B cell (primary cell): ENCODE data around the gene NAIF1. TPM values are rescaled to one million over a fixed set of nuclear protein-coding genes. Genes with fewer than 3 reads are reported as not detected.

Experiments
- ATAC-seq: fragments of 200-7000 bp; cut with Tn5 transposase; one replicate; pipeline ENCODE4 v1.10.0; 2021; ENCODE audit warnings: low read depth, mild to moderate bottlenecking, moderate number of reproducible peaks, moderate library complexity
- CTCF ChIA-PET: fragments of 350-600 bp; sonication (Branson Sonifier 250); formaldehyde crosslinking; loops from one replicate; lab custom pipeline; 2021; ENCODE audit warnings: antibody characterized with exemption, inconsistent platforms; lab: Charles Lee
- POLR2A ChIA-PET: fragments of 350-600 bp; sonication (Branson Sonifier 250); formaldehyde crosslinking; loops from one replicate; lab custom pipeline; 2021; ENCODE audit warnings: antibody characterized with exemption; lab: Charles Lee
- DNase-seq: peaks from one replicate; pipeline ENCODE4 v3.0.0; 2013
- H2AFZ ChIP-seq: 2 replicates; pipeline ENCODE4 v1.6.1; 2012; ENCODE audit warnings: mild to moderate bottlenecking, low read depth, low read length; ENCODE audit not compliant: insufficient read depth, poor library complexity, severe bottlenecking
- H3K27ac ChIP-seq, 2 donors: 1 replicate in 1 of 2; 2 replicates in 1 of 2; pipeline ENCODE4 v1.5.1; 2012 to 2013; ENCODE audit warnings: low read length in 2 of 2, mild to moderate bottlenecking in 2 of 2, moderate library complexity in 1 of 2
- H3K27me3 ChIP-seq, 4 experiments: fragments of 200-600 bp in 1 of 4; sonication (generic) in 1 of 4; replicated peaks in 1 of 4; 1 replicate in 2 of 4; 2 replicates in 2 of 4; pipeline versions ENCODE4 v1.6.1 to v1.7.0; 2013 to 2016; ENCODE audit warnings: low read length in 3 of 4, mild to moderate bottlenecking in 2 of 4, mixed read lengths in 1 of 4, moderate library complexity in 1 of 4; ENCODE audit not compliant: insufficient read depth in 4 of 4, control insufficient read depth in 3 of 4; ENCODE audit errors: control extremely low read depth in 1 of 4
- H3K36me3 ChIP-seq, 2 experiments: replicated peaks in 1 of 2; 1 replicate in 1 of 2; 2 replicates in 1 of 2; pipeline versions ENCODE4 v1.6.1 to v1.7.1; 2013; ENCODE audit warnings: low read length in 1 of 2; ENCODE audit not compliant: insufficient read depth in 2 of 2, control insufficient read depth in 1 of 2; ENCODE audit errors: control extremely low read depth in 1 of 2, extremely low read depth in 1 of 2
- H3K4me1 ChIP-seq, 2 donors: fragments of 200-600 bp in 1 of 2; sonication (generic) in 1 of 2; 1 replicate in 1 of 2; 2 replicates in 1 of 2; pipeline versions ENCODE4 v1.5.1 to v1.6.1; 2013 to 2017; ENCODE audit warnings: low read length in 2 of 2; ENCODE audit not compliant: control insufficient read depth in 2 of 2, insufficient read depth in 2 of 2
- H3K4me2 ChIP-seq: replicated peaks from 2 replicates; pipeline ENCODE3; 2012; ENCODE audit warnings: mild to moderate bottlenecking, low read depth, low read length; ENCODE audit not compliant: poor library complexity, severe bottlenecking
- H3K4me3 ChIP-seq, 5 experiments: fragments of 200-600 bp in 1 of 5; sonication (generic) in 1 of 5; 1 replicate in 3 of 5; 2 replicates in 2 of 5; pipeline versions ENCODE4 v1.5.1 to v1.7.0; 2011 to 2016; ENCODE audit warnings: low read length in 4 of 5, mild to moderate bottlenecking in 4 of 5, low read depth in 2 of 5, control low read depth in 1 of 5, moderate library complexity in 1 of 5; ENCODE audit not compliant: insufficient read depth in 1 of 5; ENCODE audit errors: control extremely low read depth in 1 of 5, extremely low read depth in 1 of 5
- H3K79me2 ChIP-seq: fragments of 200-600 bp; sonication (generic); one replicate; pipeline ENCODE4 v1.6.0; 2016; ENCODE audit warnings: low read length; ENCODE audit not compliant: control insufficient read depth, insufficient read depth
- H3K9ac ChIP-seq: fragments of 200-600 bp; sonication (generic); 2 replicates; pipeline ENCODE4 v1.6.1; 2017; ENCODE audit warnings: mild to moderate bottlenecking, low read length, moderate library complexity
- H3K9me3 ChIP-seq, 3 donors: one replicate each; pipeline versions ENCODE4 v1.6.1 to v1.7.1; 2013; ENCODE audit warnings: low read length in 2 of 3; ENCODE audit not compliant: control insufficient read depth in 2 of 3, insufficient read depth in 1 of 3; ENCODE audit errors: control extremely low read depth in 1 of 3
- H4K20me1 ChIP-seq: 2 replicates; pipeline ENCODE4 v1.6.0; 2012; ENCODE audit warnings: mild to moderate bottlenecking, low read length; ENCODE audit not compliant: insufficient read depth, control insufficient read depth, poor library complexity, severe bottlenecking
- H3K27ac Mint-ChIP-seq: one replicate; pipeline ENCODE4 v1.8.0; 2021; ENCODE audit warnings: mixed read lengths
- H3K27me3 Mint-ChIP-seq: one replicate; pipeline ENCODE4 v1.8.0; 2021; ENCODE audit warnings: mixed read lengths
- H3K4me1 Mint-ChIP-seq: one replicate; pipeline ENCODE4 v1.8.0; 2021; ENCODE audit warnings: mixed read lengths
- H3K4me3 Mint-ChIP-seq: one replicate; pipeline ENCODE4 v1.8.0; 2021; ENCODE audit warnings: mixed read lengths
- H3K9me3 Mint-ChIP-seq: one replicate; pipeline ENCODE4 v1.8.0; 2022; ENCODE audit warnings: mixed read lengths; ENCODE audit not compliant: insufficient read depth
- CTCF ChIP-seq: fragments of 200-600 bp; IDR thresholded peaks from one replicate; pipeline ENCODE4 v1.8.0; 2022; ENCODE audit warnings: antibody characterized with exemption, mild to moderate bottlenecking
- EZH2 ChIP-seq: IDR thresholded peaks from 2 replicates; pipeline ENCODE4 v1.6.1; 2012; ENCODE audit warnings: borderline replicate concordance, low read depth, mild to moderate bottlenecking, moderate library complexity, low read length; ENCODE audit not compliant: insufficient read depth, poor library complexity, severe bottlenecking
- WGBS: methylation state at CpG from one replicate; pipeline ENCODE4 v1.1.5; 2013; ENCODE audit warnings: missing lambda C conversion rate; ENCODE audit not compliant: insufficient coverage; 5-methylcytosine and 5-hydroxymethylcytosine counted together
- intact Hi-C: fragments of 100-400 bp; cut with micrococcal nuclease; formaldehyde crosslinking; loops from one replicate; pipeline ENCODE4 v1.10.0; 2022
- polyA plus RNA-seq: library from polyadenylated mRNA; depleted of rRNA; stranded (reverse); fragments of >200 nt; gene quantifications from 2 replicates; pipeline ENCODE4 v1.2.3, GENCODE V29; 2012
- total RNA-seq, 2 donors: library from RNA; stranded (reverse); fragments of 120-200 nt in 1 of 2; gene quantifications; 1 replicate in 1 of 2; 2 replicates in 1 of 2; pipeline versions ENCODE4 v1.2.3 to v1.2.4, GENCODE V29; 2013 to 2022

The NAIF1 gene
- total and polyA plus RNA-seq, 2 donors (not counting 1 experiment from before 2014, with no cell fraction given) = 11.4 to 16.6 TPM

DNA sequence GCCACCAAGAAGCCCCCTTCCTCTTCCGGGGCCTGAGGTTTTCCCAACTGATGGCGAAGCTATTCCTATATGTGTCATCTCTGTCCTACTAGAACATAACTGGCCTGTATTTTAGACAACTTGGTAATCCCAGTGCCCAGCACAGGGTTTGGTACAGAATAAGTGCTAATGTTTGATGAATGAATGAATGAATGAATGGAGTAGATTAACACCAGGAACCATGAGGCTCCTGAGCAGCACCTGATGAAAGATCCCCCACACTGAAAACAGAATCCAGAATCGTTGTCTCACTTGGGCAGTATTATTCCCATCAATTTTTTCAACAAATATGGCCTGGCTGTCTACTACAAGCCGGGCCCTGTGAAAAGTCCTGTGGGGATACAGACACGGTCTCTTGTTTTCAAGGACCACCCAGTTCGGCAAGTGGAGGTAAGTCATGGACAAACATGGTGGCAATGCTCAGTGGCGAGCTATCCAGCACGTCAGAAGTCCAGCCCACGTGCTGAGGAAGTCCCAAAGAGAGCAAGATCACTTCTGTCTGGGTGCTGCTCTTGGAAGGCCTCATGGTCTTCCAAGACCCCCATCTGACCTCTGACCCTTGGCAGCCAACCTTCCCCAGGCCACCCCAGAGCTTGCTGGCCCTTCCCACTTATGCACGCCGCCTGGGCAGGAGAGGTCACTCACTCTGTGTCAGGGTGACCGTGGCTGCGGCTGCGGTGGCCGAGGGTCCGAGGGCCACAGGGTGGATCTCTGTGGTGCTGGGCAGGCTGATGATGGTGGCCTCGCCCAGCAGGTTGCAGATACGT lies 1.0 kb downstream of the NAIF1 start:
- ATAC-seq (no peak), DNase-seq (no peak)
- Mint-ChIP-seq H3K27me3 (no peaks in the 10 kb centered on the region), H3K4me3 (no peak overlapping the region), H3K4me1 (peaks cover 61% of the 10 kb centered on the region), H3K27ac (no peak overlapping the region), H3K9me3 (no peaks in the 10 kb centered on the region)
- H3K27ac ChIP-seq = peak overlapping the region; percentile 82 to 95
- CTCF ChIA-PET = interaction anchor here (0.5 to 2.6 kb wide), 6 partner anchors 28 to 87 kb away, joined by 3 to 9 read pairs (median 6); no protein-coding TSS in a partner anchor
- peak overlapping the region in 4 of 5 experiments; percentile 42 to 64 (median 60) for H3K4me3 ChIP-seq
- H3K9ac ChIP-seq = peak overlapping the region; percentile 91
- POLR2A ChIA-PET = interaction anchor here (0.5 to 2.1 kb wide), 4 partner anchors 62 to 275 kb away, joined by 3 to 7 read pairs (median 6); partner anchors contain the start of gene EEIG1
- H4K20me1 ChIP-seq = no peaks in the 10 kb centered on the region
- no peaks in the 10 kb centered on the region for H3K27me3 ChIP-seq
- peaks cover 0 to 5% of the 10 kb centered on the region in 2 experiments for H3K36me3 ChIP-seq
- H3K4me2 ChIP-seq = peak overlapping the region; percentile 83
- peak overlapping the region; percentile 71 for H2AFZ ChIP-seq
- H3K4me1 ChIP-seq = peaks cover 61 to 75% of the 10 kb centered on the region in 2 donors
- H3K9me3 ChIP-seq = peaks cover 0 to 3% (median 0%) of the 10 kb centered on the region in 3 donors
- intact Hi-C loops = loop anchor here (2.0 to 10.0 kb wide), 7 partner anchors 39 to 1769 kb away; partner anchors contain the start of genes C9orf78, CDK9, DOLPP1 and LRSAM1
- TF ChIP-seq EZH2 (no peak), CTCF (no peak)
- WGBS = 97% methylated on average over 14 of the region's 18 CpGs
- H3K79me2 ChIP-seq = peaks cover 78% of the 10 kb centered on the region
